Cardiac muscle cell (in vitro differentiated cells and primary cell): ENCODE data around the gene DCST2. TPM values are rescaled to one million over a fixed set of nuclear protein-coding genes. Genes with fewer than 3 reads are reported as not detected.
"Not testable (repeated sequence)": the region's sequence is repeated elsewhere in the genome, so short reads cannot be mapped to it uniquely, and the experiment has no call there.

Experiments
- DNase-seq, 2 donors: peaks; one replicate each; pipeline versions ENCODE4 v3.0.0 to v3.0.0-alpha.2; 2010 to 2017; ENCODE audit warnings: low read depth in 1 of 2, low spot score in 1 of 2
- H3K27ac ChIP-seq: fragments of 200-600 bp; sonication (generic); 2 replicates; pipeline ENCODE4 v1.5.1; 2016
- H3K27me3 ChIP-seq: fragments of 200-600 bp; sonication (generic); 2 replicates; pipeline ENCODE4 v1.6.0; 2016; ENCODE audit warnings: control low read depth
- H3K36me3 ChIP-seq: fragments of 200-600 bp; sonication (generic); 2 replicates; pipeline ENCODE4 v1.5.1; 2016; ENCODE audit warnings: control low read depth
- H3K4me1 ChIP-seq: fragments of 200-600 bp; sonication (generic); 2 replicates; pipeline ENCODE4 v1.8.1; 2017; ENCODE audit warnings: low read depth, mild to moderate bottlenecking, mixed run types
- H3K4me3 ChIP-seq: fragments of 200-600 bp; sonication (generic); 2 replicates; pipeline ENCODE4 v1.5.1; 2016; ENCODE audit warnings: mild to moderate bottlenecking
- H3K9me3 ChIP-seq: fragments of 200-600 bp; sonication (generic); 2 replicates; pipeline ENCODE4 v1.5.1; 2017; ENCODE audit warnings: low read depth, mild to moderate bottlenecking, control low read depth
- polyA plus RNA-seq: library from polyadenylated mRNA; unstranded; fragments of >200 nt; fragmentation: Nextera tagmentation; extraction: Ambion mirVana; gene quantifications from 2 replicates; pipeline ENCODE4 v1.2.1, GENCODE V29; 2016
- total RNA-seq: library from RNA; depleted of rRNA; stranded (reverse); fragments of >200 nt; gene quantifications from 2 replicates; pipeline ENCODE4 v1.2.3, GENCODE V29; 2016
- TF ChIP-seq, protein P1 (sequence below): IDR thresholded peaks from 2 replicates; pipeline ENCODE4 v1.5.1; 2012; ENCODE audit warnings: low read depth, mild to moderate bottlenecking, low read length

Gene DCST2
- total and polyA plus RNA-seq, 2 experiments from 2014 or later, result 1.1 to 5.4 TPM

- peak in 1 of 2 donors; percentile 72 for DNase-seq
- Histone ChIP-seq H3K27ac (no peak overlapping the region), H3K4me3 (no peak overlapping the region), H3K4me1 (peaks cover 4% of the 10 kb centered on the region), H3K36me3 (peaks cover 4% of the 10 kb centered on the region), H3K9me3 (no peaks in the 10 kb centered on the region), H3K27me3 (no peaks in the 10 kb centered on the region)
- TF ChIP-seq, protein P1, sequence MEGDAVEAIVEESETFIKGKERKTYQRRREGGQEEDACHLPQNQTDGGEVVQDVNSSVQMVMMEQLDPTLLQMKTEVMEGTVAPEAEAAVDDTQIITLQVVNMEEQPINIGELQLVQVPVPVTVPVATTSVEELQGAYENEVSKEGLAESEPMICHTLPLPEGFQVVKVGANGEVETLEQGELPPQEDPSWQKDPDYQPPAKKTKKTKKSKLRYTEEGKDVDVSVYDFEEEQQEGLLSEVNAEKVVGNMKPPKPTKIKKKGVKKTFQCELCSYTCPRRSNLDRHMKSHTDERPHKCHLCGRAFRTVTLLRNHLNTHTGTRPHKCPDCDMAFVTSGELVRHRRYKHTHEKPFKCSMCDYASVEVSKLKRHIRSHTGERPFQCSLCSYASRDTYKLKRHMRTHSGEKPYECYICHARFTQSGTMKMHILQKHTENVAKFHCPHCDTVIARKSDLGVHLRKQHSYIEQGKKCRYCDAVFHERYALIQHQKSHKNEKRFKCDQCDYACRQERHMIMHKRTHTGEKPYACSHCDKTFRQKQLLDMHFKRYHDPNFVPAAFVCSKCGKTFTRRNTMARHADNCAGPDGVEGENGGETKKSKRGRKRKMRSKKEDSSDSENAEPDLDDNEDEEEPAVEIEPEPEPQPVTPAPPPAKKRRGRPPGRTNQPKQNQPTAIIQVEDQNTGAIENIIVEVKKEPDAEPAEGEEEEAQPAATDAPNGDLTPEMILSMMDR, result no peak
Observed at GRCh38 chr1:154987326-154987725, 46.3 kb downstream of the DCST2 start.

DNA sequence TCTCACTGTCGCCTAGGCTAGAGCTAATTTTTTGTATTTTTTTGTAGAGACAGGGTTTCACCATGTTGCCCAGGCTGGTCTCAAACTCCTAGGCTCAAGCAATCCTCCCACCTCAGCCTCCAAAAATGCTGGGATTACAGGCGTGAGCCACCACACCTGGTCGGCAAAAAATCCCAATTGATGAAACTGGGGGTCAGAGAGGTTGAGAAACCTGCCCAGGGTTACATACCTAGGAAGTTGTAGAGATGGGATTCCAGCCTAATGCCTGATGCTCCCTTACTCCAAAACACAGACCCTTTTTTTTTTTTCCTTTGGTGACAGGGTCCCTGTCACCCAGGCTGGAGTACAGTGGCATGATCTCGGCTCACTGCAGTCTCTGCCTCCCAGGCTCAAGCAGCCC is 46.8 kb downstream of the DCST2 start:
- H3K4me3 ChIP-seq, H3K27me3 ChIP-seq, DNase-seq, H3K27ac ChIP-seq, H3K36me3 ChIP-seq, H3K9me3 ChIP-seq, H3K4me1 ChIP-seq: not testable (repeated sequence)

- Histone ChIP-seq H3K27ac (peak overlapping the region; percentile 13), H3K27me3 (no peaks in the 10 kb centered on the region)
Observed at GRCh38 chr1:154983776-154984466, 49.7 kb downstream of the DCST2 start.

GRCh38 chr1:154982897-154983648 is 50.5 kb downstream of the DCST2 start, which contains the start of gene FLAD1:
FLAD1 (plus strand) TSS chr1:154983344; CDS start chr1:154983695, 351 bp downstream.
- H3K27me3 ChIP-seq, result no peaks in the 10 kb centered on the region
- H3K9me3 ChIP-seq, result no peaks in the 10 kb centered on the region
- TF ChIP-seq, protein P1, result no peak

More at GRCh38 chr1:154983776-154984466, 49.7 kb downstream of the DCST2 start:
- no peaks in the 10 kb centered on the region for H3K9me3 ChIP-seq
- no peak for DNase-seq
- peak overlapping the region; percentile 75 for H3K4me3 ChIP-seq
- no peaks in the 10 kb centered on the region for H3K36me3 ChIP-seq
- TF ChIP-seq, protein P1, result no peak
- H3K4me1 ChIP-seq, result peaks cover 4% of the 10 kb centered on the region

DNA sequence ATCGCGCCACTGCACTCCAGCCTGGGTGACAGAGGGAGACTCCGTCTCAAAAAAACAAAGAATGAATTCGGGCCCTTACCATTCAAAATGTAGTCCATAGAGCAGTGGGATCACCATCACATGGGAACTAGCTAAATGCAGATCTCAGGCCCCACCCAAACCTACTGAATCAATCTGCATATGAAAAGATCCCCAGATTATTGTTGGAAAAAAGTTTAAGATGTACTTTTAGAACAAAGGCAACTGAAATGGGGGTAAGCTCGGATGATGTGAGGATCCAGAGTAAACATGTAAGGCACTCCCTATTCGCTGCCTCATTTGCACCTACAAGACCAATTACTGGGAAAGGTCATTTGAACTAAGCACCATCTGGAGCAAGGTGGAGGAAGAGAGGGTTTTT is 51.2 kb downstream of the DCST2 start:
- peaks cover 4% of the 10 kb centered on the region for H3K4me1 ChIP-seq
- H3K9me3 ChIP-seq, result no peaks in the 10 kb centered on the region
- H3K27ac ChIP-seq, result no peak overlapping the region
- no peaks in the 10 kb centered on the region for H3K27me3 ChIP-seq
- peak overlapping the region; percentile 33 for H3K4me3 ChIP-seq
- DNase-seq, result no peak
- H3K36me3 ChIP-seq, result no peaks in the 10 kb centered on the region
- TF ChIP-seq, protein P1, result no peak

More at GRCh38 chr1:154982897-154983648, 50.5 kb downstream of the DCST2 start, which contains the start of gene FLAD1:
- Histone ChIP-seq H3K4me3 (peak within 1 kb of the TSS; percentile 75), H3K36me3 (no peaks in the 10 kb centered on the region), H3K4me1 (peaks cover 4% of the 10 kb centered on the region), H3K27ac (peak within 1 kb of the TSS; percentile 13)
- peak; percentile 99 to 100 for DNase-seq

- no peaks in the 10 kb centered on the region for H3K36me3 ChIP-seq
- H3K9me3 ChIP-seq, result no peaks in the 10 kb centered on the region
- H3K27ac ChIP-seq, result no peak overlapping the region
- H3K4me1 ChIP-seq, result peaks cover 10% of the 10 kb centered on the region
- TF ChIP-seq, protein P1, result no peak
- no peak overlapping the region for H3K4me3 ChIP-seq
- no peaks in the 10 kb centered on the region for H3K27me3 ChIP-seq
- DNase-seq, result no peak
Observed at GRCh38 chr1:154978360-154978759, 55.2 kb downstream of the DCST2 start.

DNA sequence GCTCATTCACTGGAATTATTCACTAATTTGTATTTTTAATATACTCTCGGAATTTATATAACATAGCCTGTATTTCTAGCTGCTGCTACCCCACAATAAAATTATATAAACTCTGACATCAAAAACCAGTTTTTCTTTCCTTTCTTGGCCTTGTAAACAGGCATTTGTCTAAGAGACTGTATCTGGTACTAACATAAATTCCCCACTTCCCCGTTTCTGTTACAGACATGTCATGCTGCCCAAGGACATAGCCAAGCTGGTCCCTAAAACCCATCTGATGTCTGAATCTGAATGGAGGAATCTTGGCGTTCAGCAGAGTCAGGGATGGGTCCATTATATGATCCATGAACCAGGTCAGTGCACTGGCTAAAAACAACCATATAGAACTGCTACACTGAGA is 55.8 kb downstream of the DCST2 start:
- H3K4me1 ChIP-seq, result peaks cover 16% of the 10 kb centered on the region
- H3K27me3 ChIP-seq, DNase-seq, H3K36me3 ChIP-seq, H3K27ac ChIP-seq, H3K9me3 ChIP-seq, H3K4me3 ChIP-seq: not testable (repeated sequence)
